NCI-H460 (cell line): ENCODE data around the gene FUT8. TPM values are rescaled to one million over a fixed set of nuclear protein-coding genes. Genes with fewer than 3 reads are reported as not detected.

Experiments used
- DNase-seq: peaks from one replicate; pipeline ENCODE4 v3.0.0-alpha.2; 2016; ENCODE audit warnings: low read depth; ENCODE audit errors: extremely low read depth
- total RNA-seq: library from RNA; depleted of rRNA; stranded (reverse); fragments of >200 nt; shearing (Covaris generic); gene quantifications from 2 replicates; pipeline ENCODE4 v1.2.3, GENCODE V29; 2014

FUT8 gene
- total RNA-seq, 1 experiment from 2014 or later, result 17.2 TPM

DNA sequence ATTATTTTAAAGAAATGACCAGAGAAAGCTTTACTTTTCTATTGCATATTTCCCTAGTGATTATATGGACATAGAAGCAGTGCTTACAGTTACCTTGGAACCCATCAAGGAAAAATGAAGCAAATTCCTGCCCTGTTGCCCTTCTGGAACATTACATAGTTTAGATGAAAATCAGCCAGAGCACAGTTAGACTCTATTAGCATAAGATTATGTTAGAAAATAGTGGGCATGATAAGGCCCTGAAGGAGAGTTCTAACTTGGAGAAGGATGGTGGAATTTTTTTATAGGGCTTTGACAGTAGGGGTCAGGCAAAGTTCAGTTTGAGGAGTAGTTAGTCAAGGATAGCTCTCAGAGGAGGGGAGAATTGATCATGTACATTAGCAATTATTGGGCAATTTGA, 74.3 kb downstream of the FUT8 start:
- no peak for DNase-seq

DNA sequence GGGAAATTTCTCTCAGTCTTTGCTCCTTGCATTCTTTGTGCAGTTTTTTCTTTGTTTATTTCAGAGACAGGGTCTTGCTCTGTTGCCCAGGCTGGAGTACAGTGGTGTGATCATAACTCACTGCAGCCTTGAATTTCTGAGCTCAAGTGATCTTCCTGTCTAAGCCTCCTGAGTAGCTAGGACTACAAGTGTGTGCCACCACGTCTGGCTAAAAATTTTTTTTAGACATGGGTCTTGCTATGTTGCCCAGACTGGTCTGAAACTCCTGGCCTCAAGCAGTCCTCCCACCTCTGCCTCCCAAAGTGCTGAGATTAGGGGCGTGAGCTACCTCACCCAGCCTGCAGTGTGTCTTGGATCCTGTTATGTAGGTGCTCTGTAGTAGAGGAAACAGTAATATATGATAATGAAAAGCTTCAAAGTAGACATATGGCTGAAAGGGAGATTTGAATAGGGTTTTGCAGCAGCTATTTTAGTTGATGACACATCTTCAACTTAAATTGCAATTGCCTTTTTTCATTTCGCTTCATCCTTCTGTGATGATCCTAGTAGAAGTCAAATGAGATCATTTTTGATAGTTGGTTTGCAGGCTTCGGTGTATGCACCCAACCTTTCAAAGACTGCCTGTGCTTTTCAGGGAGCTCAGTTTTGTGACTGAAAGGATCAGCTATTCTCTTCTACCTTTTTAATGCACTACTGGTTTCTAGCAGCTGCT, 75.4 kb downstream of the FUT8 start:
- DNase-seq, result no peak

DNA sequence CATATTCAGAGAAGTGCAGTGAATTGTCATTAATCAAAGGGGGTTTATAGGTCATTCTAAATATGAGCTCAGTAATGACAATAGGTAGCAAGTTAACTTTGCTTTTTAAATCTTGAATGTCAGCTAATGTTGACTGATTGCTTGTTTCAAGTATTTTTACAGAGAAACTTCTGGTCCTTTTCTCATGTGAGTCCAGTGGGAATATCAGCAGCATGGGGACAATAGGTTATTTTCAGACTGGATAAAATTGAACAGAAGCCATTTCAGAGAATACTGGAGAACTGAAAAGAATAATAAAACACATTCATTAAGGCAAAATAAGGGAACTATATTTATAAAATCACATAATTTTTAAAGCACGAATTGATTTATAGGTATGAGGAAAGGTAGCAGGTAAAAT, 78.7 kb downstream of the FUT8 start:
- DNase-seq, result no peak

DNA sequence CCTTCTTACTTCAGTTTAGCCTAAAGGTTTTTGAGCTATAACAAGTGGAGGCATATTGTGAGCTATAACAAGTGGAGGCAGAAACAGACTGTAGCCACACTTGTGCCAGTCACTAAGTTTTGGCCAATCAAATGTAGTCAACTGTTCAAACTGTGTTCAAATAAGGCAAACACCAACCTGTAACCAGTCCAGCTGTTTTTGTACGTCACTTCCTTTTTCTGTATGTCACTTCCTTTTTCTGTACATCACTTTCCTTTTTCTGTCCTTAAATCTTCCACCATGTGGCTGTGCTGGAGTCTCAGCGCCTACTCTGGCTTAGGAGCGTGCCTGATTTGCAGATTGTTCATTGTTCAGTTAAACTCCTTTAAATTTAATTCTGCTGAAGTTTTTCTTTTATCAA, 79.7 kb downstream of the FUT8 start:
- no peak for DNase-seq

DNA sequence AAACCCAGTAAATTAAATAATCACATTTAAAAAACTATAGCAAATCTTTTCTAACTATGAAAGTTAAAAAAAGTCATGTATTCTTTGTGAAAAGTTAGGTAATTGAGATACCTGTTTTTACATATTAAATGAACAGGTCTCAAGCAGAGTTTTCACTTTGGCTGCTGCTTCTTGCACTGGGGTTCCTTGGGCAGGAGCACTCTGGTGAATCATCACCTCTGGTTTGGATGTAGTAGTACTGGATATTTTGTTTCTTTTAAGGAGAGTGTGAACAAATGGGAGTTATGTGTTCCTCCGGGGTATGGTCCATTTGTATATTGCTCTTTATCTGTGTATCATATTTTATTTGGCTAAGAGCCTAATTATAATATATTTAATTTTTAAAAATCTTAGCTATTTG, 82.7 kb downstream of the FUT8 start:
- no peak for DNase-seq

DNA sequence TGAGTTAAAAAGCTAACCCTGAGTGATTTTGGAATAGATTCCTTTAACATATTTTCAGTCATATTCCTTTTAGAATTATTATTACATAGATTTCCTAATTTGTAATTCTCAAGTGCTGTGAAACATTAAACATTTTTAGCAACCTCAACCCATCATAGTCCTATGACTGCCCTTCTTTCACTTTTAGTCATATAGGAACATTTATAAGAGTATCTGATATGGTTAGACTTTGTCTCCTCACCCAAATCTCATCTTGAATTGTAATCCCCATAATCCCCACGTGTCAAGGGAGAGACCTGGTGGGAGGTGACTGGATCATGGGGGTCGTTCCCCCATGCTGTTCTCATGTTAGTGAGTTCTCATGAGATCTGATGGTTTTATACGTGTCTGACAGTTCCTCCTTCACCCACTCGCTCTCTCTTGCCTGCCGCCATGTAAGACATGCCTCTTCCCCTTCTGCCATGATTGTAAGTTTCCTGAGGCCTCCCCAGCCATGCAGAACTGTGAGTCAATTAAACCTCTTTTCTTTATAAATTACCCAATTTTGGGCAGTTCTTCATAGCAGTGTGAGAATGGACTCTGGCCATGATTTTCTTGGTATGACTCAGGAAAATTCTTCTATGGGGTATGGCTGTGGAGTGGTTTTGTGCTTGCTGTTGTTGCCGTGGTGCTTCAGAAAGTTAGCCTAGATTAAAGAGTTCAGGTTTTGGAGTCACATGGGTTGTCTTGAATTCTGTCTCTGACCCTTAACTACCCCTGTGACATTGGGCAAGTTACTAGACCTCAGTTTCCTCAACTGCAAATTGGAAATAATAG, 83.9 kb downstream of the FUT8 start:
- DNase-seq, result no peak

DNA sequence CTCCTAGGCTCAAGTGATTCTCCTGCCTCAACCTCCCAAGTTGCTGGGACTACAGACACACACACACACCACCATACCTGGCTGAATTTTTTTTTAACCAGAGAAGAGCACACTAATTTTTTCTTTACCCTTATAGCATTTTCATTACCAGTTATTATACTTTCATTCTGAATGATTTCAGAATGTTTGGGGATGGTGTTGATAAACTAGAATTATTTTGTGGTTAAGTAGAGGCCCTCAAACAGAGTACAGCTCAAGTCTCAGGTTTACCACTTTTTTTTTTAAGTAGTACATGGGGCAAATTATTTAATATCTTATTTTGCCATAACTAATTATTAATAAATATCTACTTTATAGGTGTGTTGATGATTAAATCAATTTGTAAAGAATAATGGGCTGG, 86.6 kb downstream of the FUT8 start:
- DNase-seq, result no peak

DNA sequence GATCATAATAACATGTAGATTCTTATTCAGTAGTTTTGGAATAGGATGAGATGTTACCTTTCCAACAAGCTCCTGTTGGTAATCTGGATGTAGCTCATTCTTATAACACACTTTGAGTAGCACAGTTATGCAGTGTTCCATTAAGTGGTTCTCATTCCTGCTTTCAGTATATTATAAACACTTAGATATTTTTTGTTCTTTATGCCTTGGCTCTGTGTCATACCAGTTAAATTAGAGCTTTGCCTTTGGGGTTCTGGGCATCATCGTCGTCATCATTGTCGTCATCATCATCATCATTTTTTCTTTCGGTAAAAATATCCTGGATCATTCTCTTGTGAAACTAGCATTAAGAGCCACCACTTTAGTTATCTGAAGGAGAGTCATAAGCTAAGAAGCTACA, 87.5 kb downstream of the FUT8 start:
- no peak for DNase-seq

DNA sequence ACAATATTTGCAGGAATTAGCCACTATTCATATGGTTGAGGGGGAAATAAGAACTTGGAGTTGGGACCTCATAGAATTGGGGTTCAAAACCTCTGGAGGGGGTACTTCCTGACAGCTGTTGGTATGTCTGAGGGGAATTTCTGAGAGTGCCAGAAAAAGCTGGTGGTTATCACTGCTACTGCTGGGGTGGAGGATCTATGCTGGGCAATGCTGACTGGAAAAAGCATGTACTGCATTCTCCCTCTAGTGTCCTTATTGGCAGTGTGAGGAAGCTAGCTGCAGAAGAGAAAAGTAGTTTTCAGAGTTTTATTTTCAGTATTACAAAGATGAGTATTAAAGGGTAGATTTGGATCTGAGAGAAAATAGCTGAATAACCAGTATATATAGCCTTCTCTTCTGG, 88.8 kb downstream of the FUT8 start:
- no peak for DNase-seq

DNA sequence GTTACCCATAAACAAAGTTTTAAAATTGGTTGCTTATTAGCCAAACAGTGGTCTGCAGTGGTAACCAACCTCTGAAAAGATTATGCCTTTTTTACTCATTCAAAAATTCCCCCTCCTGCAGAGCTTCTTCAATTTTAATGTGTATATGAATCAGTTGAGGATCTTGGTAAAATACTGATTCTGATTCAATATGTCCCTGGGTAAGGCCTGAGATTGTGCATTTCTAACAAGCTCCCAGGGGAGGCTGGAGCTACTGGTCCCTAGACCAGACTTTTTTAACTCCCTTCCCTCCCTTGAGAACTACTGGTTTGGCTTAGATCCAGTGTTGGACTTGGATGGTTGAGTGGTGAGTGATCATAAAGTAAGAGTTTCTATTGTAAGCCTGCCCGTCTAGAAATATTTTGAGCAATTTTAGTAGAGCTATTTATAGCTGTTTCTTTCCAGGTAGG, 90.2 kb downstream of the FUT8 start:
- DNase-seq, result no peak

DNA sequence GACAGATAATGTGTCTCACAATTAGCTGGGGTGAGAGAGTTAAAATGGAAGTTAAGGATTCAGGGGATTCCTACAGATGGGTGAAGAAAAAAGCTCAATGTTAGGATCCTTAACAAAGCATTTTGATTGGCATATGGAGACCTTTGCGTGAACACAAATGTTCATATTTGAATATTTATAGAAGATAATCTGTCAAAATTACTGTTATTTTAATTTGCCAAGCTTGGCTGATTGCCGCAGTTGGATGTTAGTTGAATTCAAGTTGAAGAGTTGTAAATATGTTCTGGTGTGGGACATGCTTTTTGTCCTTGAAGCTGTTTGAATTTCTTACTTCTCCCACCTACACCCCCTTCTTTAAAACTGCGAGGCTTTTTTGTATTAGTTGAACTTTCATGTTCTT, 91.2 kb downstream of the FUT8 start:
- DNase-seq, result no peak

DNA sequence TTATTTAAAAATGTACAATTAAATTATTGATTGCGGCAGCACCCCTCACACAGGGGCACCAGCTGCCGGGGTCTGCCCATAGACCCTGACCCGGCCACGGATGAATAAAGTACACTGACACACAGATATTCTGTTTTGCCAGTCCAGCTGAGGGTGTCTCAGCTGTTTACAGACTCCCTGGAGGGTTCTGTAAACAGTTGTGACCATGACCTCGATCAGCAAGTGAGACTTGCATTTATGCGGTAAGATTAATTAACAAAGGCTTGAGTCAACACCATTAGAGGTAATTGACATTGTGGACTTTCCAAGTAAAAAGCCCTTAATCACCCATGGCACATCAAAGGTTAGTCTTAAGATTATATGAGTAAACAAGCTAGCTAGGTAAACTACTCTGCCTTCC, 94.3 kb downstream of the FUT8 start:
- no peak for DNase-seq

DNA sequence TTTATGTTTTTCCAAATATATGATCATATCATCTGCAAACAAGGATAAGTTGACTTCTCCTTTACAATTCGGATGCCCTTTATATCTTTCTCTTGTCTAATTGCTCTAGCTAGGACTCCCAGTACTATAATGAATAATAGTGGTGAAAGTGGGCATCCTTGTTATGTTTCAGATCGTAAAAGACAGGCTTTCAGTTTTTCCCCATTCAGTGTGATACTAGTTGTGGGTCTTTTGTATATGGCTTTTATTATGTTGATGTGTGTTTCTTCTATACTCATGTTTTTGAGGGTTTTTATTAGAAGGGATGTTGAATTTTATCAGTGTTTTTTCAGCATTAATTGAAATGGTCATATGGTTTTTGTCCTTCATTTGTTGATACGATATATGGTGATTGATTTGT, 97.3 kb downstream of the FUT8 start:
- no peak for DNase-seq

DNA sequence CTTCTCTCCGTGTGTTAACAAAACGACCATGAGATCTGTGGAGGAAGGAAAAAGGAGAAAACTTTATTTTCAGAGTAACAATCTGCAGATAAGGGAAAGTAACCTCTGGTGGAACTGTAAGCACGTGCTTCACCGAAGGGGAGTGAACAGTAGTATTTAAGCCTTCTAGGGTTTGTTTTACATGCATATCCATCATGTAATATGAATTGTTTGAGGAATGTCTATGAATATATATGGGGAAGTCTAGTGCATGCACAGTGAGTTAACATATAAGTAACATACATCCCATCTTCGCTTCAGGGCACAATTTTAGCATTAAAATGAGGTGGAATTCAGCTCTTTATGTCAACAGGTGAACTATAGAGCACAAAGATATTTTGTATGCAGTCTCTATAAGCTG, 101.1 kb downstream of the FUT8 start:
- no peak for DNase-seq

DNA sequence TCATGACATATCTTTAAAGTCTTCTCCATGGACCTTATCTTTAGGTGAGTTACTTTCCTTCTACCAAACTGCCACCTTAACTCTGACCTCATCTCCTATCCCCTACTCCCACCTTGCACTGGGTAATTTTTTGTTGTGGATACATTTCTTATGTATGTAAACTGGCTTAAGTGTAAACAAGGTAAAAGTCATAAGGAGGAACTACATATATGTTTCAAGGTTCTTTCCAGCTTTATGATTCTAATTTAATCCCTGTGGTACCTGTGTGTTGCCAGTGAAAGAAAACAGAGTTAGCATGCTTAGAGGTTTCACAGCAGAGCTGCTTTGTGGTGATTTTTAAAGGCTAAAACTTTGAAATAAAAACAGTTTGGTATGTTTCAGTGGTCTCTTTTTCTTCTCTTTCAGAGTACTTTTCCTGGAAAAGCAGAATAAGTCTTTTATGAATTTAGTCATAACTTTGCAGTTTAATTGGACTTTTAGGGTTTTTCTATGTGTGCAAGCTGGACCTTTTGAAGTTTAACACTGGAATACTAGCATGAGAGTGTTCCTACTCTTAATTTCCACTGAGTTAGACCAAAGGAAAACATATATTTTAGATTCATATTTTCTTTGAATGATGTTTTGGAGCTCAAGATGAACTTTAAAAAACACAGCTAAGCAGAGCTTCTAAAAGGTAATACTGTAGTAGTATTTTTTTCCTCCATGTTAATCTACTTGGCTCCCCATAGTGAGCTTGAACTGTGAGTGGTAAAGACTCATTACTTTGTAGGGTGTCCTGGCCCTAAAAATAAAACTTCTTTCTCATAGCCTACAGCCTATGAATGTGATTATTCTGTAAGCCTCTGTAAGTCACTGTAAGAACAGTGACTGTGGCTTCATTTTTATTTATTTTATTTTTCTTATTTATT, 105.4 kb downstream of the FUT8 start:
- DNase-seq, result no peak

DNA sequence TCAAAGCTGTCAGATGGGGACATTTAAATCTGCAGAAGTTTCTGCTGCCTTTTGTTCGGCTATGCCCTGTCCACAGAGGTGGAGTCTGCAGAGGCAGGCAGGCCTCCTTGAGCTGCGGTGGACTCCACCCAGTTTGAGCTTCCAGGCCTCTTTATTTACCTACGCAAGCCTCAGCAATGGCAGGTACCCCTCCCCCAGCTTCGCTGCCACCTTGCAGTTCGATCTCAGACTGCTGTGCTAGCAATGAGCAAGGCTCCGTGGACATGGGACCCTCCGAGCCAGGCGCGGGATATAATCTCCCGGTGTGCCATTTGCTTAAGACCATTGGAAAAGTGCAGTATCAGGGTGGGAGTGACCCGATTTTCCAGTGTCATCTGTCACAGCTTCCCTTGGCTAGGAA, 115.5 kb downstream of the FUT8 start:
- no peak for DNase-seq

DNA sequence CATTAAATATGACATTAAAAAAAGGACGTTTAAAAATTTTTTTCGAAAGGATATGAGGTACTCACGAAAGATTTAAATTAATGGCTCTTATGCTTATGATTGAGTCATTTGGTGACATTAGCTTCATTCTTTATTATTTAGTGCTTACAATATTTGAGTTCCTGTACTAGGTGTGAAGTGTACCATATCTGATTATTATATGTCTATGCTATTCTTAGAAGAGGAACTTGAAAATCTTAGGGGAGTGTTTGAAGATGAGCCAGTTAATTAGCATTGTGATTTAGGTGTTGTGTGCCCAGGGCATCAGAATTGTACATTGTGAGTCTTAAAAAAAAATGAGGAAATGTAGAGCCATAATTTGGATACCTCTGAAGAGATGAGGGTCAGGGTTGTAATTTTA, 118.6 kb downstream of the FUT8 start:
- DNase-seq, result no peak

DNA sequence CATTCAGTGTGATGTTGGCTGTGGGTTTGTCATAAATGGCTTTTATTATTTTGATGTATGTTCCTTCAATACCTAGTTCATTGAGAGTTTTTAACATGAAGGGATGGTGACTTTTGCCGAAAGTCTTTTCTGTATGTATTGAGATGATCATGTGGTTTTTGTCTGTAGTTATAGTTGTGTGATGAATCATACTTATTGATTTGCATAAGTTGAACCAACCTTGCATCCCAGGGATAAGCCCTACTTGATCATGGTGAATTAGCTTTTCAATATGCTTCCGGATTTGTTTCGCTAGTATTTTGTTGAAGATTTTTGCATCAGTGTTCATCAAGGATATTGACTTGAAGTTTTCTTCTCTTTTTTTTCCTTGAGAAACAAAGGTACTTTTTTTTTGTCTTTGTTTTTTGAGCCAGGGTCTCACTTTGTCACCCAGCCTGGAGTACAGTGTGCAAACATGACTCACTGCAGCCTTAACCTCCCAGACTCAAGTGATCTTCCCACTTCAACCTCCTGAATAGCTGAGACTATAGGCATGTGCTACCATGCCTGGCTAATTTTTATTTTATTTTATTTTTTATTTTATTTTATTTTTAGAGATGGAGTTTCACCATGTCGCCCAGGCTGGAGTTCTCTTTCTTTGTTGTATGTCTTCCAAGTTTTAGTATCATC, 121.3 kb downstream of the FUT8 start:
- no peak for DNase-seq

DNA sequence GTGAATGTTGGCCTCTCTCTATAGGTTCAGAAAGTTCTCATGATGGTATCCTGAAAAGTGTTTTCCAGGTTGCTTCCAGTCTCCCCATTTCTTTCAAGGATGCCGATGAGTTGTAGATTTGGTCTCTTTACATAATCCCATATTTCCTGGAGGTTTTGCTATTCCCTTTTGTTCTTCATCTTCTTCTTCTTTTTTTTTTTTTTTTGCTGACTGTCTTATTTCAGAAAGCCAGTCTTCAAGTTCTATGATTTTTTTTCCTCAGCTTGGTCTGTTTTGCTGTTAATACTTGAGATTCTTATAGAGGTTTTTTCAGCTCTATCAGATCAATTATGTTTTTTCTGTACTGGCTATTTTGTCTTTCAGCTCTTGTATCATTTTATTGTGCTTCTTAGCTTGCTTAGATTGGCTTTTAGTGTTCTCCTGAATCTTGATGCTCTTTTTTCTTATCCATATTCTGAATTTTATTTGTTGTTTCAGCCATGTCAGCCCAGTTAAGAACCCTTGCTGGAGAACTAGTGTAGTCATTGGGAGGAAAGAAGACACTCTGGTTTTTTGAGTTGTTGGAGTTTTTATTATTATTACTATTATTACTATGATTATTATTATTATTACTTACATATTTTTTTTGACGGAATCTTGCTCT, 124.4 kb downstream of the FUT8 start:
- DNase-seq, result no peak

DNA sequence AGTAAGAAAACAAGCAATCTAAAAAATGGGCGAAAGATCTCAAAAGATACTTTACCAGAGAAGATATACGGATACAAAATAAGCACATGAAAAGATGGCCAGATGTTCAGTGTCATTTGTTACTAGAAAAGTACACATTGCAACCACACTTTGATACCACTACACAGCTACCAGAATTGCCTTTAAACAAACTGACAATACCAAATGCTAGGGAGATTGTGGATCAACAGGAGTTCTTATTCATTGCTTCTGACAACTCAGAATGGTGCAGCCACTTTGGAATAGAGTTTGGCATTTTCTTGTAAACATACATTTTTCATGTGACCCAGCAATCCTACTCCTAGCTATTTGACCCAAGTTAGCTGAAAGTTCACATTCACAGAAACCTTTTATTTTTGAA, 136.3 kb downstream of the FUT8 start:
- DNase-seq, result no peak
